ENCODE data around the gene ANKRD2.
"Not testable (repeated sequence)": the region's sequence is repeated elsewhere in the genome, so short reads cannot be mapped to it uniquely, and the experiment has no call there.

GRCh38 chr10:97554336-97554735, 18.2 kb upstream of the ANKRD2 start:
- not testable (repeated sequence) for TF ChIP-seq CTCF (IDR thresholded peaks at IDR 0.05; ENCODE audit: extremely low read depth in 1 of 2, insufficient read depth in 1 of 2, low read depth in 1 of 2, low read length in 2 of 2); EZH2 (IDR thresholded peaks at IDR 0.05; ENCODE audit: borderline replicate concordance, low read depth, low read length, severe bottlenecking); POLR2A (IDR thresholded peaks at IDR 0.05; ENCODE audit: low read depth, low read length); FOS (IDR thresholded peaks at IDR 0.05; ENCODE audit: borderline replicate concordance, insufficient read depth, low read length)

Measured in endothelial cell of umbilical vein (primary cell).